GM18505 (cell line): ENCODE measurements around the gene GLRA1.

ENCODE experiments used
- ATAC-seq: cut with Tn5 transposase; IDR thresholded peaks from one replicate; pipeline ENCODE4 v1.9.1; 2021; ENCODE audit not compliant: unreplicated experiment
- POLR2A ChIP-seq: IDR thresholded peaks from 4 replicates; pipeline ENCODE4 v1.6.1; 2011; ENCODE audit warnings: borderline replicate concordance; ENCODE audit not compliant: insufficient read depth, insufficient read length; ENCODE audit errors: extremely low read depth

Gene GLRA1

DNA sequence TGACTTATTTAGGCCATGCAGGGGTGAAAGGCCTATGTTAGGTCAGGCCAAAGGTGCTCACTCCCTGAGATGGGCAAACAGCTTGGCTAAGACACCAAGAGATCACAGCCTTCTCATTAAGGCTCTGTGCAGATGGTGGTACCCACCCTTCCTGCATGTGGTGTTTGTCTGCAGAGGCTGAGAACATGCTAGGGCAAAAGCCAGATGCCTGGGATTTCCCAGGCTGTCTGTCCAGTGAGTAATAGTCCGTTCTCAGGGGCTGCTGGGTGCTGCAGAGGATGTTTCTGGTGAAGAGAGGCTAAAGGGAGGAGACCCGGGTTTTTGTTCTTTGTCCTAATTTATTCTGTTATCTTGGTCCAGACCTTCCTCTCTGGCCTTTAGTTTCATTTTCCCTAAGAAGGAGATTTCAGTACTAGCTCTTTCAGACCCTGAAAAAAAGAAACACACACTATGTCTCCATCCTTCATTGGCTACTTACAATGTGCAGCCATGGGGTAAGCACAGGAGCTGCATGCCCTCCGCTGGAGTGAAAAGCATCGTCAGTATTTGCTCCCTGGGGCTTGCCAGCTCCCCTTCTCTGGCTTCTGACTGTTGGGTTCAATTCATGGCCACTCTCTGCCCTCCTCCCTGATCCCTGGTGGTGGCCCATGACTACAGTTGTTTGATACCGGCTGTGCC lies 23.4 kb upstream of the GLRA1 start:
- ATAC-seq = no peak
- no peak for TF ChIP-seq POLR2A

DNA sequence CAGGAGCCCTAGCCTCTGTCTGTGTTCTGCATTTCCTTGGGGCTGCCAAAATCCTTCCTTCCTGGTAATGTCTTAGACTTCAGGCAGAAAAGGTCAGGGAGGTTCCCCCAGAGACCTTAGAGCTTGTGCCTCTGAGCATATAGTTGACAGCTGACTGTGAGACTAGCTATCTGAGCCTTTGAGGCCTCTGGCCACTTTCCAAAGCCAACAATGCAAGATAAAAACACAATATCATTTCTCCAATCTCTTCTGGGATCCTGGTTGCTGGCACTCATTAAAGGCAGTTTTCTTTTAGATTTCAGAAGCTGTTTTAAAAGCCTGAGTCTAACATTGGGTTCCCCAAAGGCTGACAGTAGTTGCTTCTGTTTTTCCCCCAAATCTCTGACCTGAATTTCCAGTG lies 13.2 kb upstream of the GLRA1 start:
- ATAC-seq = no peak
- no peak for TF ChIP-seq POLR2A

DNA sequence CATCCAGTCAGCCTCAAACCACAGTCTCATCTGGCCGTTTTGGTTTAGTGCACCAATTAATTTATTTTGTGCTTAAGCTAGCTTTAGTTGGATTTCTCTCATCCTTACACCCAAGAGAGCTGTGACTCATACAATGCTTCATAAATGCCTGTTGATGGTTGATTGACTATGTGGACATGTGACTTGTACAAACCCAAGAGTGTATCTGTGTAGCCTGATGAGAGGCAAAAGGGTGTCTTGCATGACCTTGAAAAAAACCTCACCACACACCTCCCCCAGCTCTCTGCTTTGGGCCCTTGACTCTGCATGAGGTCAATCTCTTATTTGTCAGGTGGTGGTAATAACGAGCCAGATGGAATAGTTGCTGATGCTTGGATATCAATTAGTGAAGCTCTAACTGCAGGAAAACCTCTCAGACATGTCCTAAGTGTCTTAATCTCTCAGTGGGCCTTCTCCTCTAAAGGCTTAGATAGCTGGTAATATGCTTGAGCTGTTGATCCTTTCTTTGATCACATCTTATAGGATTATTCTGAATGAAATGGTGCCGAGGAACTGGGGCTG lies 10.6 kb upstream of the GLRA1 start:
- no peak for TF ChIP-seq POLR2A
- ATAC-seq = no peak

DNA sequence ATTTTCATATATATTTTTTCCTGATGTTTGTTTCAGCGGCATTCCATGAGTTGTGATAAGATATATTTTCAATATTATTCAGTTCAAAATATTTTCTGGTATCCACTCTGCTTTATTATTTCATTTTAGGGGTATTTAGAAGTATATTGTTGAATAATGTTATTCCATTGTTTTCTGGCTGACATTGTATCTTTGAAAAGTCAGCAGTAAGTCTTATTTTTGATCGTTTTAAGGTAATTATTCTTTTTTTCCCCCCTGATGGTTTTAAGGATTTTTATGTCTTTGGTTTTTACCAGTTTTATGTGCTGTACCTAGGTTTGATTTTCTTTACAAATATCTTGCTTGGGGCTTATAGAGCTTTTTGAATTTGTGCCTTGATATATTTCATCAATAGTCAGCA lies 6.6 kb upstream of the GLRA1 start:
- ATAC-seq = no peak
- no peak for TF ChIP-seq POLR2A

DNA sequence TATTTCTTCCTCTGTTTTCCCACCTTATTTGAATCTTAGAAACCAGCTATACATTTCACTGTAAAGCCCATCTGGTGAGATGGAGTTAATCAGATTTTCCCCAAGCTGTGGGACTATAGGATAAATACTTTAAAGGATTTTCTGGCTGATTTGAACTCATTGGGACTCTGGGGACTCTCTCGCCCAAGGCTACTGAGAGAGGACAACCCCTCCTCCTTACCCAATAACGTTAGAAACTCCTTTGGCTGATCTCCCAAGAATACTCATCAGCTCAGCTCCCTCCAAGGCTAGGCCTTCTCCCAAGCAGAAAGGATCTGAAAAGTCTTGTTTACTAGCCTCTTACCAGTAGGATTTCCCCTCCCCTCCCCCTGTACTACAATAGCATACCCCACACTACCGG lies 1.5 kb upstream of the GLRA1 start:
- no peak for ATAC-seq
- no peak for TF ChIP-seq POLR2A

DNA sequence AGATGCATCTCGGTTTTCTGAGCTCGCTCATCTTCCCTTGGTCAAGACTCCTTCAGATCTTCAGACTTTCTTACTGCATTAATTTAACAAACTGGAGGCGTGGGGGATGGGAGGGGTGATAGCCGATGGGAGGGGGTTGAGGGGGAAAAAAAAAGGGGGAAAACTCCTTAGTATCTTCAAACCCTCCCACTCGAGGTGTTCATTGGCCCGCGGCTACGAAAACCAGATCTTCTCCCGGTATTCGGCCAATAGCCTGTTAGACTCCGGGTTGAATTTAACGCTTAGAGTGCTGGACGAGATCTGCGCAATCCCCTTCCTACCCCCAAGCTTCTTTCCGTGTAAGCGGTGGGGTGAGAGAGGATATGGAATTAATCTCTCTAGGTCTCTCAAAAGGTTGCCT lies 689 bp upstream of the GLRA1 start:
- no peak for ATAC-seq
- TF ChIP-seq POLR2A = no peak

DNA sequence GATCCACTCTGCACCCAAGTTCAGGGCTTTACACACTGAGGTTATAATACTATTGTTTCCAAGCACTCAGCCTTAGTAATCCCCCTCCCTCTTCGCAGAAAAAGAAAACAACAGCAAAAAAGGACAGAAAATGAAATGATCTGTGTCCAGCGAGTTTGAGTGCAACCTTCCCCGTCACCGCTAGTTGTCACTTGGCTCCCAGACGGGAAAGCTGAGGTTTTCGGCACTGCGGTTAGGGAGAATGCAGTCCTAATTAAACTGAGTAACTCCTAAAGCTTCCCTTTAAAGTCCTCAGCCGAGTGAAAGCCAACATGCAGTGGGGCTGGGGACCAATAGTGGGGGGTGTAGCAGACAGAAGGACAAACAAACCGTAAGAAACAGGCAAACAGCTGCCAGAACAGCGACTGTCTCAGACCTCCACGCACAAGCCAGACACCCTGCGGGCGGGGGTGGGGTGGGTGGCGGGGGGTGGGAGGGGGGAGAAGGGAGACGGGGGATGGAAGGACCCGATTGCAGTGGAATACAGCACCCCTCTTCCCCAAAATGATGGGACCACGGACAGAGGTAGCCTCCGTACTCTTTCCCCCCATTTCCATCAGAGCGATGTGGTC lies 680 bp downstream of the GLRA1 start:
- TF ChIP-seq POLR2A = no peak
- ATAC-seq = no peak

DNA sequence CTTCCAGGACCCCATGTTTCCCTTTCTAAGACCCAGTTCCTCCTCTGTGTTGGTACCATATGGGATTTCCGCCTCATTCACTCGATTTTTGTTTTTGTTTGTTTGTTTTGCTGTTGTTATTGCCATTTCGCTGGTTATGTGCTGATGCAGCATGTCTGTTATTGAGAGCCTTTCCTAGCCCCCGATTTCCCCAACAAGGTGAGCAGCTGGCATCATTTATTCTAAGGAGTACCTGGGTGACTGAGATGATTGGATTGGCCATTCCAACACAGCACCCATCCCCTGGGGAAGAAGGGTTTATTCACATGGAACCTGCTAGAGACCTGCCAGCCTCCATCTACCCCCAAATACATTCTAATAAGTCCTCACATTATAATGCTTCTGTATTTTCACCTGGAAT lies 2.7 kb downstream of the GLRA1 start:
- TF ChIP-seq POLR2A = no peak
- no peak for ATAC-seq

DNA sequence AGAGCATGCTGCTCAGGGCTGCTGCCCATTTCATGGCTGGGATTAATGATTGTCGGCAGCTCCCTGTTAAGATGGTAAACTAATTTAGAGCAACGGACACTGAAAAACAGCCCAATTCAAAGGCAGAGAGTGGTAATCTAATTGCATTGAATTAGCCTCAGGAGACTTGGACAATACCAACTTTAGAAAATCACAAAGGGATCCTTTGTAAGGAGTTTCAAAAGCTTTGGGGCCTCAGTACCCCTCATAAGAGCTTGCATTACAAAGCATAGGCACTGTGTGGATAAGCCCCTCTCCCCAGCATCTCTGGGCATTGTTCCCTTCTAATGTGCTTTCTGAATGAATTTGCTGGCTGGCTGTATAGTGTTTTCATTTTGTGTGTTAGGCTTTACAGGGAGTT lies 6.7 kb downstream of the GLRA1 start:
- no peak for ATAC-seq
- no peak for TF ChIP-seq POLR2A

DNA sequence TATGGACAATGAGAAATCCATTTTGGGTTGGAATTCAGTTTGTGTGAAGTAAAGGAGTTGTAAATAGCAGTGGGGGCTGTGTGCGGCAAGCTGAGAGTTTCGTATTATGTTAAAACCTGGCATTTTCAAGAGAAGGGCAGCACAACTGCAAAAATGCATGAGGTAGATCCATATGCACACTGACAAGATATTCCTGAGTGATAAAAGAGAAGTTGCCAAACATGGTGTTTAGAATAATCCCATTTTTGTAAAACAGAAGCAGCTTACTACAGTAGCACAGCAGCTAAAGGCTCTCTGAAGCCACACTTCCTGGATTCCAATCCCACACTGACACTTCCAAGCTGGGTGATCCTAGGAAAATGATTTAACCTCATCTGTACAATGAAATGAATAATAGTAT lies 11.2 kb downstream of the GLRA1 start:
- TF ChIP-seq POLR2A = no peak
- no peak for ATAC-seq

DNA sequence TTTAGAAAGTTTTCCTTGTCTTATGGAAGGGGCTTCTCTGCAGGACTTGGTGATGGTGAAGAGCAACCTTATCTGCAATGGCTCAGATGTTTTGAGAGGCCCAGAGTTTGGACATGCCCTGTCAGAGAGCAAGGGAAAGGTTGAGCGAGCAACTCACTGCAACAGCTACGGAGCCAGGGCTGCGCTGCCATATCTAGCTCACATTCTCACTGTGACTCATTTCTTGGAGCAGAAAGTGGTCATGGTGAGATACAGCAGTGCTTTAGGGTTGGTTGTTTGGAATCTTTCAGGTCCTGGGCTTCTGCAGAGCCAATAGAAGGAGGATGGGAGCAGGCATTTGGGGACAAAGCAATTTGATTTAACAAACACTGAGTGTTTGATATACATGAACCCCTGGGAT lies 12.3 kb downstream of the GLRA1 start:
- no peak for TF ChIP-seq POLR2A
- no peak for ATAC-seq

DNA sequence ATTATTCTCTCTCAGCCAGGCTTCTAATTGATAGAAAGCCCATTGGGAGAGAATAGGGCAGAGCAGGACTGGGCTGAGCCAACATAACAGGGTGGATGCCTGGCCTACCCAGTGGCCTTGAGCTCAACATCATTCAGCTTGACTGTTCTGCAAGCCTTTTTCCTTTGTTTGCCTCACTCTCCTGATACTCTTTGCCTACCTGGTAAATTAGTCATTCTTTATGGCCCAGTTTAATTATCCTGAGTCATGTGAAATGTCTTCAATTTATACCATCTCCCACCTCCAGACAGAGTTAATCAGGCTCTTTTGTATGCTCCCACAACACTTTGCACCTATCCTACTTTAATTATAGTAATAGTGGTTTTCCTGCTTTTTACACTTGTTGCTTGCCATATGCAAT lies 13.6 kb downstream of the GLRA1 start:
- no peak for ATAC-seq
- no peak for TF ChIP-seq POLR2A

DNA sequence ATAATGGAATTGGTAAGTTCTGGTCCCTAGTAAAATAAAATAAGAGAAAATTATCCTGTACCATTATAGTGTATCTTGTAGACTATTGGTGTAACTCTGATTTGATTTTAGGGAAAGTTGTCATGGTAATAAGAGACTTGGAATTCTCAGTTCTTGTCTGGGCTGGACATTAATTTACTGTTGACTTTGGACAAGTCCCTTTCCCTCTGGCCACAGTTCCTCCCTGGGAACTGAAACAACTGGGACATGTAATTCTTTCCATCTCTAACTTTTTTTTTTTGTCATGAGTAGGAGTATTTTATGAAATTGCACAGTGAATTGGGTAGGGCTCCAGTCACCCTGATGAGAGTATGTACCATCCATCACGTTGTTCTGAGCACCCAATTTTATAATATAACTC lies 15.0 kb downstream of the GLRA1 start:
- ATAC-seq = no peak
- no peak for TF ChIP-seq POLR2A

DNA sequence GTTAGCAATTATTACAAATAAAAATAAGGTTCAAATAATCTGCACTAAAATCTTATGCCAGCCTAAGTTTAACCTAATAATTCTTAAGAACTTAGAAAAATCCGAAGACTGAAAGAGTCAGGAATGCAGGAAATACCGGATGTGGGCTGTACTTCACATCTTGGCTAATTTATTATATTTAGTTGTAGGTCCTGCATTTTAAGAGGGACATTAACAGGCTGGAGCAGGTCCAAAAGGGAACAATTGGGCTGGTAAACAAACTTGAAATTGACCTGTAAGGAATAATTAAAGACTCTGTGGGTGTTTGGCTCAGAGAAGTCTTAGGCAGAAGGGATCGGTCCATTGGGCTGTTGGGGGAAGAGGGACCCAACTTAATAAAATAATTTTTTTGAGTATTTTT lies 18.4 kb downstream of the GLRA1 start:
- no peak for TF ChIP-seq POLR2A
- ATAC-seq = no peak
